SK-N-MC (cell line): ENCODE data around the gene PPP1R3C.

Experiments
- EZH2 ChIP-seq: fragments of 200-600 bp; sonication (generic); IDR thresholded peaks from one replicate; pipeline ENCODE4 v1.6.1; 2017; ENCODE audit warnings: antibody characterized with exemption
- POLR2AphosphoS5 ChIP-seq: IDR thresholded peaks from 2 replicates; pipeline ENCODE4 v1.6.1; 2012; ENCODE audit warnings: mild to moderate bottlenecking, low read depth, low read length, borderline replicate concordance

DNA sequence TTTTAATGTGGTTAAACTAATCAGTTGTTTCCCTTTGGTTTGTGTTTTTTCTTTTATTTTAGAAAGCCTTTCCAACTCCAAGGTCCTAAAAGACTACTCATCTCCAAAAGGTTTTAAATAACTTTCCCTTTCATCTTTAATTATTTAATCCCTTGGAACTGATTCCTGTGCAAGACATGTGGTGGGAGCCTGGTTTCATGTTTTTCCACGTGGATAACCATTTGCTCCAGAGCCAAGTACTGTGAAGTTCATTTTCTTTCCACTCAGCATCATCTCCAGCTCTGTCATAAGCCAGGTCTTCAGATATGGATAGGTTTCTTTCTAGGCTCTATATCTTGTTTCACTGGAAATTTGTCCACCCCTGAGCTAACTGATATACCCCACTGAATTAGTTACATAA, 16.7 kb downstream of the PPP1R3C start:
- TF ChIP-seq EZH2 (no peak), POLR2AphosphoS5 (no peak)
